PFSK-1 (cell line): ENCODE data around the gene GPR176.

Experiments
- FOXP2 ChIP-seq: optimal IDR thresholded peaks from 2 replicates; pipeline ENCODE3; 2011; ENCODE audit warnings: borderline replicate concordance, control low read depth, inconsistent platforms; ENCODE audit not compliant: insufficient read depth; ENCODE audit errors: extremely low read length, extremely low read depth
- POLR2AphosphoS5 ChIP-seq: IDR thresholded peaks from 2 replicates; pipeline ENCODE4 v1.6.1; 2012; ENCODE audit warnings: low read depth, mild to moderate bottlenecking, control low read depth, low read length, moderate library complexity
- SIN3A ChIP-seq: IDR thresholded peaks from 2 replicates; pipeline ENCODE4 v1.6.1; 2012; ENCODE audit warnings: mild to moderate bottlenecking, low read length, moderate library complexity, borderline replicate concordance; ENCODE audit not compliant: insufficient read depth
- TAF1 ChIP-seq: IDR thresholded peaks from 2 replicates; pipeline ENCODE4 v1.6.1; 2012; ENCODE audit warnings: low read length, control low read depth, borderline replicate concordance; ENCODE audit not compliant: insufficient read depth
- TF ChIP-seq, protein P1 (sequence below), 2 experiments: IDR thresholded peaks; 2 replicates each; pipeline versions ENCODE4 v1.6.1 to v1.8.0; 2011 to 2012; ENCODE audit warnings: low read depth in 2 of 2, low read length in 2 of 2, control low read depth in 1 of 2, inconsistent platforms in 1 of 2, mild to moderate bottlenecking in 1 of 2, moderate library complexity in 1 of 2; ENCODE audit not compliant: insufficient read depth in 1 of 2

Gene GPR176

GRCh38 chr15:39896846-39897245 is 23.2 kb downstream of the GPR176 start:
- TF ChIP-seq, protein P1, sequence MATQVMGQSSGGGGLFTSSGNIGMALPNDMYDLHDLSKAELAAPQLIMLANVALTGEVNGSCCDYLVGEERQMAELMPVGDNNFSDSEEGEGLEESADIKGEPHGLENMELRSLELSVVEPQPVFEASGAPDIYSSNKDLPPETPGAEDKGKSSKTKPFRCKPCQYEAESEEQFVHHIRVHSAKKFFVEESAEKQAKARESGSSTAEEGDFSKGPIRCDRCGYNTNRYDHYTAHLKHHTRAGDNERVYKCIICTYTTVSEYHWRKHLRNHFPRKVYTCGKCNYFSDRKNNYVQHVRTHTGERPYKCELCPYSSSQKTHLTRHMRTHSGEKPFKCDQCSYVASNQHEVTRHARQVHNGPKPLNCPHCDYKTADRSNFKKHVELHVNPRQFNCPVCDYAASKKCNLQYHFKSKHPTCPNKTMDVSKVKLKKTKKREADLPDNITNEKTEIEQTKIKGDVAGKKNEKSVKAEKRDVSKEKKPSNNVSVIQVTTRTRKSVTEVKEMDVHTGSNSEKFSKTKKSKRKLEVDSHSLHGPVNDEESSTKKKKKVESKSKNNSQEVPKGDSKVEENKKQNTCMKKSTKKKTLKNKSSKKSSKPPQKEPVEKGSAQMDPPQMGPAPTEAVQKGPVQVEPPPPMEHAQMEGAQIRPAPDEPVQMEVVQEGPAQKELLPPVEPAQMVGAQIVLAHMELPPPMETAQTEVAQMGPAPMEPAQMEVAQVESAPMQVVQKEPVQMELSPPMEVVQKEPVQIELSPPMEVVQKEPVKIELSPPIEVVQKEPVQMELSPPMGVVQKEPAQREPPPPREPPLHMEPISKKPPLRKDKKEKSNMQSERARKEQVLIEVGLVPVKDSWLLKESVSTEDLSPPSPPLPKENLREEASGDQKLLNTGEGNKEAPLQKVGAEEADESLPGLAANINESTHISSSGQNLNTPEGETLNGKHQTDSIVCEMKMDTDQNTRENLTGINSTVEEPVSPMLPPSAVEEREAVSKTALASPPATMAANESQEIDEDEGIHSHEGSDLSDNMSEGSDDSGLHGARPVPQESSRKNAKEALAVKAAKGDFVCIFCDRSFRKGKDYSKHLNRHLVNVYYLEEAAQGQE (IDR thresholded peaks at IDR 0.05; ENCODE audit: insufficient read depth in 1 of 2, low read depth in 2 of 2, low read length in 2 of 2) = no peak
- no peak for TF ChIP-seq POLR2AphosphoS5
- no peak for TF ChIP-seq TAF1
- TF ChIP-seq FOXP2 = no peak
- no peak for TF ChIP-seq SIN3A

GRCh38 chr15:39896101-39896500 is 24.0 kb downstream of the GPR176 start:
- TF ChIP-seq, protein P1 (IDR thresholded peaks at IDR 0.05; ENCODE audit: insufficient read depth in 1 of 2, low read depth in 2 of 2, low read length in 2 of 2) = no peak
- no peak for TF ChIP-seq SIN3A
- no peak for TF ChIP-seq FOXP2
- no peak for TF ChIP-seq TAF1
- no peak for TF ChIP-seq POLR2AphosphoS5

DNA sequence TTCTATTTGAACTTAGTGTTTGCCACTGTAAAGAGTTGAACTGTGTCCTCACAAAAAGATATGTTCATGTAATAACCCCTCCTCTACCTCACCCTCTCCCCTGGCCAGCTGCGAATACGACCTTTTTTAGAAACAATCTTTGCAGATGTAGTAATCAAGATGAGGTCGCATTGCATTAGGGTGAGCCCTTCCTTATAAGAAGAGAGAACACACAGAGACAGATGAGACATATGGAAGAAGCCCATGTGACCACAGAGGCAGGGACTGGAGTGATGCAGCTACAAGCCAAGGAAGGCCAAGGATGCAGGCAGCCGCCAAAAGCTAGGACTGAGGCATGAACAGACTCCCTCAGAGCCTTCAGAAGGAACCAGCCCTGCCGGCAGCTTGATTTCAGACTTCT is 27.6 kb downstream of the GPR176 start:
- TF ChIP-seq FOXP2 (no peak), SIN3A (no peak), TAF1 (no peak), POLR2AphosphoS5 (no peak)
- TF ChIP-seq, protein P1 (IDR thresholded peaks at IDR 0.05; ENCODE audit: insufficient read depth in 1 of 2, low read depth in 2 of 2, low read length in 2 of 2) = no peak

- TF ChIP-seq FOXP2 (no peak), POLR2AphosphoS5 (no peak), TAF1 (no peak), SIN3A (no peak)
- TF ChIP-seq, protein P1 (IDR thresholded peaks at IDR 0.05; ENCODE audit: insufficient read depth in 1 of 2, low read depth in 2 of 2, low read length in 2 of 2) = no peak
Observed at GRCh38 chr15:39890621-39891020, 29.4 kb downstream of the GPR176 start.

DNA sequence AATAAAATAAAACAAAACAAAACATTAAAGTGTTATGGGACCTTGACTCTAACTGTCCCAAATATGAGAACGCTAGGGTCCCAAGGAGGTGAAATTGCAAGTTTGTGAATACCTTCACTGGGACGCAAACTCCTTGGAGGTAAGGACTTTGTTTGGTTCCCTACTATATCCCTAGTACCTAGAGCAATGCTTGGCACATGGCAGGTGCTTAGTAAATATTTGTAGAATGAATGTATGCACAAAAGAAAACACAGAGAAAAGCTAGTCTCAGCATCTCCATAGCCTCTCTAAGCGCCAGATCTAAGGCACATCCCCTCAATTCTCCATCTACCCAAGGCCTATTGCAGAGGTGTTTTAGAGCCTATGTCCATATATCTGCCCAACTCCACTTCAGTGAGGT is 30.5 kb downstream of the GPR176 start:
- TF ChIP-seq, protein P1 (IDR thresholded peaks at IDR 0.05; ENCODE audit: insufficient read depth in 1 of 2, low read depth in 2 of 2, low read length in 2 of 2) = no peak
- no peak for TF ChIP-seq TAF1
- no peak for TF ChIP-seq POLR2AphosphoS5
- TF ChIP-seq SIN3A = no peak
- TF ChIP-seq FOXP2 = no peak
